HL-60 (cell line): Measurements from ENCODE around the gene ZC3H7A.

Source experiments
- GABPA ChIP-seq: IDR thresholded peaks from 2 replicates; pipeline ENCODE4 v1.6.1; 2012; ENCODE audit warnings: low read depth
- POLR2AphosphoS5 ChIP-seq: IDR thresholded peaks from 2 replicates; pipeline ENCODE4 v1.6.1; 2012; ENCODE audit warnings: low read depth
- TF ChIP-seq, protein P1 (sequence below): IDR thresholded peaks from one replicate; pipeline ENCODE4 v1.5.1; 2011; ENCODE audit warnings: low read length, control low read depth, inconsistent platforms; ENCODE audit not compliant: insufficient read depth
- TF ChIP-seq, protein P2 (sequence below): IDR thresholded peaks from 2 replicates; pipeline ENCODE4 v1.6.1; 2012; ENCODE audit warnings: low read depth; ENCODE audit not compliant: insufficient replicate concordance

DNA sequence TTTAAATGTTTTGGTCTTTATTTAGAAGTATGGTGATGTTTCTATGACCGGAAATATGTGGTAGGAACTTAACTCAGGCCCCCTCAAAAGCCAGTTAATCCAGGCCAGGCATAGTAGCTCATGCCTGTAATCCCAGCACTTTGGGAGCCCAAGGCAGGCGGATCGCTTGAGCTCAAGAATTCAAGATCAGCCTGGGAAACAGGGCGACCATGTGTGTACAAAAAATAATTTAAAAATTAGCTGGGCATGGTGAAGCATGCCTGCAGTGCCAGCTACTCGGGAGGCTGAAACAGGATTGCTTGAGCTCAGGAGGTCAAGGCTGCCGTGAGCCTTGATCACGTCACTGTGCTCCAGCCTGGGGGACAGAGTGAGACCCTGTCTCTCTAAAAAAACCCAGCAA, 44.0 kb upstream of the ZC3H7A start:
- TF ChIP-seq, protein P1, sequence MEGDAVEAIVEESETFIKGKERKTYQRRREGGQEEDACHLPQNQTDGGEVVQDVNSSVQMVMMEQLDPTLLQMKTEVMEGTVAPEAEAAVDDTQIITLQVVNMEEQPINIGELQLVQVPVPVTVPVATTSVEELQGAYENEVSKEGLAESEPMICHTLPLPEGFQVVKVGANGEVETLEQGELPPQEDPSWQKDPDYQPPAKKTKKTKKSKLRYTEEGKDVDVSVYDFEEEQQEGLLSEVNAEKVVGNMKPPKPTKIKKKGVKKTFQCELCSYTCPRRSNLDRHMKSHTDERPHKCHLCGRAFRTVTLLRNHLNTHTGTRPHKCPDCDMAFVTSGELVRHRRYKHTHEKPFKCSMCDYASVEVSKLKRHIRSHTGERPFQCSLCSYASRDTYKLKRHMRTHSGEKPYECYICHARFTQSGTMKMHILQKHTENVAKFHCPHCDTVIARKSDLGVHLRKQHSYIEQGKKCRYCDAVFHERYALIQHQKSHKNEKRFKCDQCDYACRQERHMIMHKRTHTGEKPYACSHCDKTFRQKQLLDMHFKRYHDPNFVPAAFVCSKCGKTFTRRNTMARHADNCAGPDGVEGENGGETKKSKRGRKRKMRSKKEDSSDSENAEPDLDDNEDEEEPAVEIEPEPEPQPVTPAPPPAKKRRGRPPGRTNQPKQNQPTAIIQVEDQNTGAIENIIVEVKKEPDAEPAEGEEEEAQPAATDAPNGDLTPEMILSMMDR, result no peak
- TF ChIP-seq POLR2AphosphoS5, result no peak
- TF ChIP-seq, protein P2, sequence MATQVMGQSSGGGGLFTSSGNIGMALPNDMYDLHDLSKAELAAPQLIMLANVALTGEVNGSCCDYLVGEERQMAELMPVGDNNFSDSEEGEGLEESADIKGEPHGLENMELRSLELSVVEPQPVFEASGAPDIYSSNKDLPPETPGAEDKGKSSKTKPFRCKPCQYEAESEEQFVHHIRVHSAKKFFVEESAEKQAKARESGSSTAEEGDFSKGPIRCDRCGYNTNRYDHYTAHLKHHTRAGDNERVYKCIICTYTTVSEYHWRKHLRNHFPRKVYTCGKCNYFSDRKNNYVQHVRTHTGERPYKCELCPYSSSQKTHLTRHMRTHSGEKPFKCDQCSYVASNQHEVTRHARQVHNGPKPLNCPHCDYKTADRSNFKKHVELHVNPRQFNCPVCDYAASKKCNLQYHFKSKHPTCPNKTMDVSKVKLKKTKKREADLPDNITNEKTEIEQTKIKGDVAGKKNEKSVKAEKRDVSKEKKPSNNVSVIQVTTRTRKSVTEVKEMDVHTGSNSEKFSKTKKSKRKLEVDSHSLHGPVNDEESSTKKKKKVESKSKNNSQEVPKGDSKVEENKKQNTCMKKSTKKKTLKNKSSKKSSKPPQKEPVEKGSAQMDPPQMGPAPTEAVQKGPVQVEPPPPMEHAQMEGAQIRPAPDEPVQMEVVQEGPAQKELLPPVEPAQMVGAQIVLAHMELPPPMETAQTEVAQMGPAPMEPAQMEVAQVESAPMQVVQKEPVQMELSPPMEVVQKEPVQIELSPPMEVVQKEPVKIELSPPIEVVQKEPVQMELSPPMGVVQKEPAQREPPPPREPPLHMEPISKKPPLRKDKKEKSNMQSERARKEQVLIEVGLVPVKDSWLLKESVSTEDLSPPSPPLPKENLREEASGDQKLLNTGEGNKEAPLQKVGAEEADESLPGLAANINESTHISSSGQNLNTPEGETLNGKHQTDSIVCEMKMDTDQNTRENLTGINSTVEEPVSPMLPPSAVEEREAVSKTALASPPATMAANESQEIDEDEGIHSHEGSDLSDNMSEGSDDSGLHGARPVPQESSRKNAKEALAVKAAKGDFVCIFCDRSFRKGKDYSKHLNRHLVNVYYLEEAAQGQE, result no peak
- TF ChIP-seq GABPA, result no peak
